GM10266 (cell line): ENCODE measurements around the gene CASKIN1.
A peak's percentile ranks its signal among the peaks of the same experiment; 100 is the strongest.

Source experiments
- DNase-seq: peaks from one replicate; pipeline ENCODE4 v3.0.0; 2012; ENCODE audit errors: extremely low spot score
- TF ChIP-seq, protein P1 (sequence below): IDR thresholded peaks from 2 replicates; pipeline ENCODE4 v1.5.1; 2012; ENCODE audit warnings: mild to moderate bottlenecking, low read depth; ENCODE audit not compliant: control insufficient read depth, insufficient read depth; ENCODE audit errors: missing control alignments

The CASKIN1 gene

DNA sequence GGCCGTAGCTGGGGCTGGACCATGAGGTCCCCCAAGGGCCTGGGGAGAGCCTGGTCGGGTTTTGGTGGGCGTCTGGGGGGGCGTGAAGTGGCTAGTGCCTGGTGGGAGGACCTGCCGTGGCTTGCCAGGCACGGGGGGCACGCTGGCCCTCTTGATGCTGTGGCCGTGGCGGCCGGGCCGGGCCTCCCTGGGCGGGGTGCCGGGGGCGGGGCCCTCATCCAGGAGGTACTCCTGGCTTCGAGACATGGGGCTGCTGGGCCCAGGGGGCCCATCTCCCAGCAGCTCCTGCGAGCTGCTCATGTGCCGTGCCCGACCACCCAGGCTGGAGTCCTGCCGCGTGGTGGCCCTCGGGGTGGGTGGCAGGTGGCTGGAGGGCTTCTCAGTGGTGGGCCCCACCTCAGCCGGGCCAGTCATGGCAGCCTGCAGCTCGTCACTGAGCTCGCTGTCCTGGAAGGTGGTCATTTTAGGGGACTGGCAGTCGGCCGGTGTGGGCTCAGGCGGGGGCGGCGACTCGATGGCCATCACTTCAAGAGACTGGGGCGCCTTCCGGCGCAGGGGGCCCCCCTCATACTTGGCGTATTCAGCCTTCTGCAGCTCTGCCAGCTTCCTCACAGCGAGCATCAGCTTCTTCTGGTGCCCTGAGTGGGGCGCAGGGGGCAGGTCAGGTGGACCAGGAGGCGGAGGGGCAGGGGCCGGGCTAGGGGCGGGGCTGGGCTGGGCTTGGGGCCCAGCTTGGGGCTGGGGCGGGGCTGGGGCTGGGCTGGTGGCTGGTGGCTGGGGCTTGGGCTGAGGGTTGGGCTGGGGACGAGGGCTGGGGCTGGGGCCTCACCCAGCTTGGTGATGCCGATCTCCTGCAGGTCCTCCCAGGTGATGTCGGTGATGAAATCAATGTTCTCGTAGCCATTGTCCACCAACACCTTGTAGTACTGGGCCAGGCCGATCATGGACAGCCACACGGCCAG lies 15.2 kb downstream of the CASKIN1 start:
- TF ChIP-seq, protein P1, sequence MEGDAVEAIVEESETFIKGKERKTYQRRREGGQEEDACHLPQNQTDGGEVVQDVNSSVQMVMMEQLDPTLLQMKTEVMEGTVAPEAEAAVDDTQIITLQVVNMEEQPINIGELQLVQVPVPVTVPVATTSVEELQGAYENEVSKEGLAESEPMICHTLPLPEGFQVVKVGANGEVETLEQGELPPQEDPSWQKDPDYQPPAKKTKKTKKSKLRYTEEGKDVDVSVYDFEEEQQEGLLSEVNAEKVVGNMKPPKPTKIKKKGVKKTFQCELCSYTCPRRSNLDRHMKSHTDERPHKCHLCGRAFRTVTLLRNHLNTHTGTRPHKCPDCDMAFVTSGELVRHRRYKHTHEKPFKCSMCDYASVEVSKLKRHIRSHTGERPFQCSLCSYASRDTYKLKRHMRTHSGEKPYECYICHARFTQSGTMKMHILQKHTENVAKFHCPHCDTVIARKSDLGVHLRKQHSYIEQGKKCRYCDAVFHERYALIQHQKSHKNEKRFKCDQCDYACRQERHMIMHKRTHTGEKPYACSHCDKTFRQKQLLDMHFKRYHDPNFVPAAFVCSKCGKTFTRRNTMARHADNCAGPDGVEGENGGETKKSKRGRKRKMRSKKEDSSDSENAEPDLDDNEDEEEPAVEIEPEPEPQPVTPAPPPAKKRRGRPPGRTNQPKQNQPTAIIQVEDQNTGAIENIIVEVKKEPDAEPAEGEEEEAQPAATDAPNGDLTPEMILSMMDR, result no peak
- DNase-seq, result no peak

DNA sequence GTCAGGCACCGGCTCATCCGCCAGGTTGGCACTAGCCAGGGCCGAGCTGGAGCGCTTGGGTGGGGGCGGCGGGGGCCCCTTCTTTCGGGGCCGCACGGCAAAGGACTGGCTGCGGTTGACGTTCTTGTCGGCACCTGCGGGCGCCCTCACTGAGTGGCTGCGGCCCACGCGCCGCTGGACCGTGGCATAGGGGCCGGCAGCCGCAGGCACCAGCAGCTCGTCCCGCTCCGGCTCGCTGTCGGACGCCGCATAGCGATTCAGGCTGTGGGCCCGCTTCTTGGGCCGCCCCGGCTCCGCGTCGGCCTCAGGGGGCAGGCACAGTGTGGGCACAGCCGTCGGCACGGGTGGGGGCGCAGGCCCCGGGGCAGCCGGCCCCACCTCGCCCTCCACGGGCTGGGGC lies 15.9 kb downstream of the CASKIN1 start:
- DNase-seq, result no peak
- TF ChIP-seq, protein P1, result no peak

DNA sequence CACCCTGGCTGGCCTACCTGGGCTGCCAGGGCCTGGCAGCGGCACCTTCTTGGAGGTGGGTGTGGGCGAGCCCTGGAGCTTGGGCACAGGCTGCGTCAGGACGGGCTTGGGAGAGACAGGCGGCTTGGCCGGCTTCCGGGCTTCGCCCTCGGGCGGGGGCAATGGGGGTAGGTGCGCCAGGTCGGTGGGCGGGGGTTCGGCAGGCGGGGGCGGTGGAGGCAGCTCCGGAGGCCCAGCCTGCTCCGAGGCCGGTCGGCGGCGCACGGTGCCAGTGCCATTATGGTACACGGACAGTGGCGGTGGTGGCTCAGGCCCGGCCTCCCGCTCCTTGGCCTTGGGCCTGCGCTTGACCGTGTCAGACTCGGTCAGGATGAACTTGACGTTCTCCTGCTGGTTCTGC lies 16.8 kb downstream of the CASKIN1 start:
- no peak for DNase-seq
- TF ChIP-seq, protein P1, result no peak

DNA sequence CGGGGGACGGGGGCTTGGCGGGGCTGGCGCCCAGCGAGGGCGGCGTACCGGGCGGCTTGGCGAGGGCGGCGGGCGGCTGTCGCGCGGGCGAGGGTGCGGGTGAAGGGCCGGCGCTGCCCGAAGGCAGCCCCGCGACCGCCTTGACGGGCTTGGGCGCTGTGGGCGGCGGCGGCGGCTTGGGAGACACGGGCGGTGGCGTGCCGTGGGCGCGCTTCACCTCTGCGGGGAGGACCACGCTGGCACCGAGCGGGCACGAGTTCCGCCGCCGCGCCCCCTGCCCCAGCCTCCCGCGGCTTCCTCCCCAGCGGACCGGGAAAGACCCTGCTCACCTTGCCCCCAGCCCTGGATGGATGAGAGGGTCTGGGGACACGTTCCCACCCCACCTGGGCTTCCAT lies 17.3 kb downstream of the CASKIN1 start:
- no peak for DNase-seq
- TF ChIP-seq, protein P1, result no peak

DNA sequence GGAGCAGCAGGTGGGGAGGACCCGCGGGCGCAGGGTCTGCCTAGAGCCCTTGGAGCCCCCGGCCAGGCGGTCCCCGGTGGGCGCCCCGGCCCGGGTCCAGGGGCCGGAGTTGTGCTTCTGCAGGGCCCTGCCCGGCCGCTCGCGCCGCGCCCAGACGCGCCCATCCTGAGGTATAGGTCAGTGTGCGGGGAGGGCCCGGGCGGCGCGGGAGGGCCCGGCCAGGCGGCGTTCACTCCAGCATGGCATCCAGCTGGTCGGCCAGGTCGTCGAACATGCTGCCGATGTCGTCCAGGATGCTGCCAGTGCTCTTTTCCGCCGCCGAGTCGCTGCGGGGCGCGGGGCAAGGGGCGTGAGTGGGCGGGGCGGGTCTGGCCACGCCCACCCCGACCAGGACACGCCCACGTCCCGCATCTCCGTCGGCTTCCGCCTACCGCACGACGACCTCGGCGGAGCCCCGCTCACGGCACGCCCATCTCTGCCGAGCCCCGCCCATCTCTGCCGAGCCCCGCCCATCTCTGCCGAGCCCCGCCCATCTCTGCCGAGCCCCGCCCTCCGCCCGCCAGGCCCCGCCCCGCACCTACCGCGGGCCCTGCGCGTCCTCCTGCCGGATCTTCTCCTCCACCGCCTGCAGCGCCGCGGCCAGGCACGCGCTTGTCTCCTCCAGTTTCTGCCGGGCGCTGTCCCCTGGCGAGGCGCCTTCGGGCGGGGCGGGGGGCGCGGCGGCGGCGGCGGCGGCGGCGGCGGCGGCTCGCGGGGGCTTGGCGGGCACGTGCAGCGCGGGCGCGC lies 17.9 kb downstream of the CASKIN1 start:
- DNase-seq, result peak; percentile 62
- TF ChIP-seq, protein P1, result no peak

DNA sequence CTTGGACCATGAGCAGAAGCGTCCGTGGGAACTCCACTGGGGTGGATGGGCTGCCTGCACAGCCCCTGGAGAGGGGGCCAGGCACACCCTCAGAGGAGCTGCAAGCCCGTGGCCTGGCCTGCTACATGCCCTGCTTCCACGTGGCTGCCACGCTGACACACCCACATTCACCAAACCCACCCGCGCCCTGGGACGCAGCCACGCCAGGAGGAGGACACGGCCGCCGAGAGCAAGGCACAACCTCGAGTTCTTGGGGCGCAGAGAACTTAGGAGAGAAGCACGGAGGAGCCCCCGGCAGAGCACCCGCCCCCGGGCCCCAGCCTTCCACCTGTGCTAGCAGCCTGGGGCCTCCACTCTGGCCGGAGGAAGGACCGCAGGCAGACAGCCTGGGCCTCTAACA lies 18.8 kb downstream of the CASKIN1 start:
- DNase-seq, result no peak
- TF ChIP-seq, protein P1, result no peak
